Lung (tissue), 12 donors: ENCODE measurements around the gene TMEM221. TPM values are rescaled to one million over a fixed set of nuclear protein-coding genes. Genes with fewer than 3 reads are reported as not detected.
A peak's percentile ranks its signal among the peaks of the same experiment; 100 is the strongest.

Source experiments
- ATAC-seq: fragments of 200-7000 bp; cut with Tn5 transposase; one replicate; pipeline ENCODE4 v1.9.1; 2020; ENCODE audit warnings: moderate number of reproducible peaks; ENCODE audit not compliant: insufficient read depth, low FRiP score
- DNase-seq, 3 donors: peaks; one replicate each; pipeline ENCODE4 v3.0.0-alpha.2; 2013 to 2017
- H3K27ac ChIP-seq, 2 donors: one replicate each; pipeline ENCODE4 v1.5.1; 2013; ENCODE audit warnings: mild to moderate bottlenecking in 2 of 2, moderate library complexity in 2 of 2, control low read depth in 1 of 2, inconsistent platforms in 1 of 2, low read depth in 1 of 2, low read length in 1 of 2
- H3K27me3 ChIP-seq, 3 donors: one replicate each; pipeline ENCODE4 v1.5.1; 2013; ENCODE audit warnings: low read length in 2 of 3; ENCODE audit not compliant: control insufficient read depth in 3 of 3, insufficient read depth in 3 of 3
- H3K36me3 ChIP-seq, 4 donors: one replicate each; pipeline ENCODE4 v1.5.1; 2013; ENCODE audit warnings: low read length in 4 of 4, mild to moderate bottlenecking in 1 of 4, moderate library complexity in 1 of 4; ENCODE audit not compliant: control insufficient read depth in 4 of 4, insufficient read depth in 4 of 4
- H3K4me1 ChIP-seq, 5 donors: one replicate each; pipeline ENCODE4 v1.5.1; 2013; ENCODE audit warnings: low read length in 5 of 5, mild to moderate bottlenecking in 2 of 5, moderate library complexity in 1 of 5; ENCODE audit not compliant: control insufficient read depth in 5 of 5, insufficient read depth in 5 of 5
- H3K4me3 ChIP-seq: one replicate; pipeline ENCODE4 v1.5.1; 2013; ENCODE audit warnings: mild to moderate bottlenecking, control low read depth, moderate library complexity
- H3K9ac ChIP-seq, 2 donors: one replicate each; pipeline ENCODE4 v1.5.1; 2013; ENCODE audit warnings: low read length in 2 of 2, control low read depth in 1 of 2; ENCODE audit not compliant: insufficient read depth in 1 of 2
- H3K9me3 ChIP-seq, 4 donors: one replicate each; pipeline ENCODE4 v1.5.1; 2013; ENCODE audit warnings: low read length in 3 of 4, mild to moderate bottlenecking in 1 of 4, moderate library complexity in 1 of 4; ENCODE audit not compliant: control insufficient read depth in 4 of 4, insufficient read depth in 3 of 4
- CTCF ChIP-seq: IDR thresholded peaks from 2 replicates; pipeline ENCODE4 v1.5.1; 2012; ENCODE audit warnings: mild to moderate bottlenecking; ENCODE audit errors: control extremely low read depth, extremely low read depth
- WGBS, 2 donors: extraction: QIAGEN DNeasy Blood & Tissue Kit; methylation state at CpG; one replicate each; pipeline ENCODE4 v1.1.7; 2013; 5-methylcytosine and 5-hydroxymethylcytosine counted together
- polyA plus RNA-seq, 2 donors: library from polyadenylated mRNA; stranded (reverse); fragments of 200-250 nt; gene quantifications; one replicate each; pipeline ENCODE4 v1.2.1, GENCODE V29; 2013
- total RNA-seq, 2 donors: library from RNA; depleted of rRNA in 1 of 2; stranded (reverse); fragments of >200 nt in 1 of 2; gene quantifications; one replicate each; pipeline ENCODE4 v1.2.1, GENCODE V29; 2014 to 2021
- donor health status: control.
- donor health status: control.
- donor health status: Bipolar disorder and iron deficiency.
- donor health status: healthy.
- donor health status: DM: yes; HTN: yes; CAD: no.

The TMEM221 gene
- total and polyA plus RNA-seq, 4 donors, result 0.06 to 0.57 (median 0.10) TPM

- Histone ChIP-seq H3K9ac (no peak overlapping the region), H3K27ac (no peak overlapping the region), H3K9me3 (peaks cover 0 to 5% (median 0%) of the 10 kb centered on the region in 4 donors), H3K4me3 (no peak overlapping the region), H3K36me3 (no peaks in the 10 kb centered on the region), H3K27me3 (peaks cover 3 to 33% (median 29%) of the 10 kb centered on the region in 3 donors), H3K4me1 (peaks cover 0 to 5% (median 0%) of the 10 kb centered on the region in 5 donors)
- DNase-seq, result no peak
- TF ChIP-seq CTCF, result no peak
- no peak for ATAC-seq
- 59 to 70% methylated on average over 11 of the region's 11 CpGs for WGBS, 2 donors
Observed at GRCh38 chr19:17456127-17456526, 7.7 kb upstream of the TMEM221 start.

GRCh38 chr19:17455308-17456123 is 7.0 kb upstream of the TMEM221 start:
- WGBS, 2 donors, result 16% methylated on average over 56 to 57 of the region's 58 CpGs
- Histone ChIP-seq H3K27me3 (peaks cover 3 to 33% (median 29%) of the 10 kb centered on the region in 3 donors), H3K4me3 (no peak overlapping the region), H3K36me3 (no peaks in the 10 kb centered on the region), H3K9me3 (peaks cover 0 to 5% (median 0%) of the 10 kb centered on the region in 4 donors), H3K9ac (no peak overlapping the region), H3K4me1 (peaks cover 0 to 5% (median 0%) of the 10 kb centered on the region in 5 donors), H3K27ac (no peak overlapping the region)
- DNase-seq (peak in 1 of 3 donors; percentile 13), ATAC-seq (no peak)
- TF ChIP-seq CTCF, result no peak

- Histone ChIP-seq H3K36me3 (no peaks in the 10 kb centered on the region), H3K4me3 (no peak overlapping the region), H3K9ac (no peak overlapping the region), H3K9me3 (peaks cover 0 to 5% (median 0%) of the 10 kb centered on the region in 4 donors), H3K27ac (no peak overlapping the region), H3K4me1 (peaks cover 0 to 5% (median 0%) of the 10 kb centered on the region in 5 donors), H3K27me3 (peaks cover 3 to 37% (median 32%) of the 10 kb centered on the region in 3 donors)
- no peak for DNase-seq
- 18 to 31% methylated on average over 12 to 13 of the region's 13 CpGs for WGBS, 2 donors
- TF ChIP-seq CTCF, result no peak
- ATAC-seq, result no peak
Observed at GRCh38 chr19:17454576-17455071, 6.2 kb upstream of the TMEM221 start.
